Activated naive CD4-positive, alpha-beta T cell treated with Interleukin-2 at 50 U/mL for 16 hours (primary cell): ENCODE results near the gene MRGPRD.

Experiments used
- DNase-seq: peaks from one replicate; pipeline ENCODE4 v3.0.0-alpha.2; 2020

Gene MRGPRD

GRCh38 chr11:68930991-68931855 lies 49.6 kb downstream of the MRGPRD start:
- no peak for DNase-seq
